IgD-negative memory B cell (primary cell): ENCODE measurements around the gene CLDN15. TPM values are rescaled to one million over a fixed set of nuclear protein-coding genes. Genes with fewer than 3 reads are reported as not detected.

ENCODE experiments used
- H3K27ac Mint-ChIP-seq, 3 donors: one replicate each; pipeline ENCODE4 v1.8.0; 2020 to 2022; ENCODE audit warnings: mild to moderate bottlenecking in 3 of 3, mixed read lengths in 3 of 3, moderate library complexity in 1 of 3
- H3K27me3 Mint-ChIP-seq: one replicate; pipeline ENCODE4 v1.8.0; 2021; ENCODE audit warnings: mixed read lengths
- H3K36me3 Mint-ChIP-seq: one replicate; pipeline ENCODE4 v1.8.0; 2020; ENCODE audit warnings: mild to moderate bottlenecking, mixed read lengths
- H3K4me1 Mint-ChIP-seq, 3 donors: one replicate each; pipeline ENCODE4 v1.8.0; 2020 to 2022; ENCODE audit warnings: mixed read lengths in 3 of 3, mild to moderate bottlenecking in 1 of 3
- H3K4me3 Mint-ChIP-seq, 4 donors: one replicate each; pipeline ENCODE4 v1.8.0; 2020 to 2022; ENCODE audit warnings: mild to moderate bottlenecking in 4 of 4, mixed read lengths in 4 of 4, moderate library complexity in 3 of 4
- H3K9me3 Mint-ChIP-seq, 3 donors: one replicate each; pipeline ENCODE4 v1.8.0; 2020 to 2021; ENCODE audit warnings: mixed read lengths in 3 of 3, mild to moderate bottlenecking in 1 of 3
- polyA plus RNA-seq: library from polyadenylated mRNA; unstranded; fragments of 300-500 nt; fragmentation: Illumina TruSeq; gene quantifications from one replicate; pipeline ENCODE4 v1.2.3, GENCODE V29; 2021

The CLDN15 gene
- polyA plus RNA-seq, 1 donor from 2014 or later: 2.2 TPM

GRCh38 chr7:101238226-101239182, 902 bp upstream of the CLDN15 start:
- no peak overlapping the region for H3K4me3 Mint-ChIP-seq
- H3K9me3 Mint-ChIP-seq: no peaks in the 10 kb centered on the region
- H3K4me1 Mint-ChIP-seq: peaks cover 0 to 7% (median 5%) of the 10 kb centered on the region in 3 donors
- H3K27me3 Mint-ChIP-seq: no peaks in the 10 kb centered on the region
- H3K27ac Mint-ChIP-seq: peak overlapping the region in 1 of 3 donors; percentile 53
- no peaks in the 10 kb centered on the region for H3K36me3 Mint-ChIP-seq

GRCh38 chr7:101236292-101236835, 1.2 kb downstream of the CLDN15 start:
- Mint-ChIP-seq H3K9me3 (no peaks in the 10 kb centered on the region), H3K36me3 (no peaks in the 10 kb centered on the region), H3K4me3 (no peak overlapping the region), H3K27ac (no peak overlapping the region), H3K4me1 (peaks cover 0 to 2% (median 0%) of the 10 kb centered on the region in 3 donors), H3K27me3 (no peaks in the 10 kb centered on the region)

GRCh38 chr7:101235522-101235921, 2.1 kb downstream of the CLDN15 start:
- Mint-ChIP-seq H3K36me3 (no peaks in the 10 kb centered on the region), H3K4me3 (no peak overlapping the region), H3K9me3 (no peaks in the 10 kb centered on the region), H3K4me1 (peaks cover 0 to 2% (median 2%) of the 10 kb centered on the region in 3 donors), H3K27me3 (no peaks in the 10 kb centered on the region), H3K27ac (no peak overlapping the region)

GRCh38 chr7:101235050-101235449, 2.6 kb downstream of the CLDN15 start:
- no peaks in the 10 kb centered on the region for H3K27me3 Mint-ChIP-seq
- no peak overlapping the region for H3K27ac Mint-ChIP-seq
- no peaks in the 10 kb centered on the region for H3K9me3 Mint-ChIP-seq

GRCh38 chr7:101234636-101235035, 3.0 kb downstream of the CLDN15 start:
- Mint-ChIP-seq H3K36me3 (no peaks in the 10 kb centered on the region), H3K27ac (no peak overlapping the region), H3K9me3 (no peaks in the 10 kb centered on the region), H3K4me3 (peak overlapping the region in 1 of 4 donors; percentile 45), H3K27me3 (no peaks in the 10 kb centered on the region), H3K4me1 (peaks cover 0 to 2% (median 2%) of the 10 kb centered on the region in 3 donors)

More at GRCh38 chr7:101235050-101235449, 2.6 kb downstream of the CLDN15 start:
- H3K36me3 Mint-ChIP-seq: no peaks in the 10 kb centered on the region
- H3K4me3 Mint-ChIP-seq: peak overlapping the region in 1 of 4 donors; percentile 45
- peaks cover 0 to 2% (median 2%) of the 10 kb centered on the region in 3 donors for H3K4me1 Mint-ChIP-seq

GRCh38 chr7:101233907-101234547, 3.6 kb downstream of the CLDN15 start:
- Mint-ChIP-seq H3K27me3 (no peaks in the 10 kb centered on the region), H3K4me1 (peaks cover 0 to 2% (median 2%) of the 10 kb centered on the region in 3 donors), H3K9me3 (no peaks in the 10 kb centered on the region), H3K27ac (peak overlapping the region in 1 of 3 donors; percentile 59), H3K36me3 (no peaks in the 10 kb centered on the region), H3K4me3 (no peak overlapping the region)

- H3K36me3 Mint-ChIP-seq: no peaks in the 10 kb centered on the region
- no peaks in the 10 kb centered on the region for H3K27me3 Mint-ChIP-seq
- H3K9me3 Mint-ChIP-seq: no peaks in the 10 kb centered on the region
- H3K4me1 Mint-ChIP-seq: peaks cover 0 to 3% (median 2%) of the 10 kb centered on the region in 3 donors
- peak overlapping the region in 1 of 3 donors; percentile 74 for H3K27ac Mint-ChIP-seq
- no peak overlapping the region for H3K4me3 Mint-ChIP-seq
These were observed 5.3 kb downstream of the CLDN15 start for GRCh38 chr7:101232141-101232850.

- Mint-ChIP-seq H3K9me3 (no peaks in the 10 kb centered on the region), H3K4me1 (peaks cover 0 to 3% (median 2%) of the 10 kb centered on the region in 3 donors), H3K27me3 (no peaks in the 10 kb centered on the region), H3K27ac (peak overlapping the region in 1 of 3 donors; percentile 74), H3K36me3 (no peaks in the 10 kb centered on the region), H3K4me3 (no peak overlapping the region)
These were observed 6.0 kb downstream of the CLDN15 start for GRCh38 chr7:101231644-101232043.

GRCh38 chr7:101226721-101227120, 10.9 kb downstream of the CLDN15 start:
- Mint-ChIP-seq H3K4me1 (peaks cover 0 to 6% (median 2%) of the 10 kb centered on the region in 3 donors), H3K27me3 (no peaks in the 10 kb centered on the region), H3K4me3 (no peak overlapping the region), H3K36me3 (peaks cover 4% of the 10 kb centered on the region), H3K27ac (no peak overlapping the region), H3K9me3 (no peaks in the 10 kb centered on the region)

GRCh38 chr7:101225650-101226049, 12.0 kb downstream of the CLDN15 start:
- Mint-ChIP-seq H3K9me3 (no peaks in the 10 kb centered on the region), H3K36me3 (peaks cover 4% of the 10 kb centered on the region), H3K4me3 (no peak overlapping the region), H3K27ac (no peak overlapping the region), H3K4me1 (peaks cover 0 to 5% (median 5%) of the 10 kb centered on the region in 3 donors), H3K27me3 (no peaks in the 10 kb centered on the region)

- Mint-ChIP-seq H3K27ac (no peak overlapping the region), H3K4me3 (peak overlapping the region in 1 of 4 donors; percentile 47), H3K36me3 (peaks cover 4% of the 10 kb centered on the region), H3K9me3 (no peaks in the 10 kb centered on the region), H3K4me1 (peaks cover 7 to 16% (median 12%) of the 10 kb centered on the region in 3 donors), H3K27me3 (no peaks in the 10 kb centered on the region)
These were observed 14.1 kb downstream of the CLDN15 start for GRCh38 chr7:101223528-101223927.

- H3K4me3 Mint-ChIP-seq: no peak overlapping the region
- no peaks in the 10 kb centered on the region for H3K9me3 Mint-ChIP-seq
- no peak overlapping the region for H3K27ac Mint-ChIP-seq
- H3K27me3 Mint-ChIP-seq: peaks cover 2% of the 10 kb centered on the region
- H3K36me3 Mint-ChIP-seq: peaks cover 4% of the 10 kb centered on the region
- peaks cover 12 to 17% (median 16%) of the 10 kb centered on the region in 3 donors for H3K4me1 Mint-ChIP-seq
These were observed 15.2 kb downstream of the CLDN15 start for GRCh38 chr7:101222275-101222830.

GRCh38 chr7:101220295-101220694, 17.3 kb downstream of the CLDN15 start:
- Mint-ChIP-seq H3K27me3 (peaks cover 2% of the 10 kb centered on the region), H3K4me3 (peak overlapping the region in 2 of 4 donors; percentile 10 to 12), H3K9me3 (no peaks in the 10 kb centered on the region), H3K36me3 (peaks cover 4% of the 10 kb centered on the region), H3K27ac (peak overlapping the region in 1 of 3 donors; percentile 9), H3K4me1 (peaks cover 12 to 19% (median 19%) of the 10 kb centered on the region in 3 donors)
